ENCODE data around the gene TMEM248. TPM values are rescaled to one million over a fixed set of nuclear protein-coding genes. Genes with fewer than 3 reads are reported as not detected.

Gene TMEM248
- total and polyA plus RNA-seq, 2 of the 8 experiments (the other 6 are each of a cell fraction or from before 2014, with no cell fraction given), result 63.6 to 126 TPM

- no peaks in the 10 kb centered on the region for H3K23me2 ChIP-seq (ENCODE audit: low read depth, low read length)
- H2BK12ac ChIP-seq (ENCODE audit: low read depth, low read length), result no peak overlapping the region
- no peak overlapping the region for H2BK15ac ChIP-seq (ENCODE audit: low read length)
- H3K9me3 ChIP-seq (ENCODE audit: insufficient read depth in 2 of 2, low read depth in 1 of 2, low read length in 1 of 2), result no peaks in the 10 kb centered on the region
- no peaks in the 10 kb centered on the region for H3K36me3 ChIP-seq (ENCODE audit: control insufficient read depth in 2 of 4, insufficient read depth in 4 of 4, low read length in 3 of 4)
- H3K4me1 ChIP-seq (replicated peaks in 1 of 4; ENCODE audit: control insufficient read depth in 3 of 4, insufficient read depth in 4 of 4, low read length in 3 of 4), result no peaks in the 10 kb centered on the region
- ChIA-PET POLR2A (ENCODE audit: partially characterized antibody) (interaction anchor here (2.0 kb wide), 1 partner anchor 69 kb away, joined by 6 read pairs; no protein-coding TSS in a partner anchor), CTCF (ENCODE audit: partially characterized antibody) (interaction anchor here (0.6 to 1.5 kb wide), 6 partner anchors 8 to 978 kb away, joined by 3 to 7 read pairs (median 4); no protein-coding TSS in a partner anchor)
- no peak overlapping the region for H3K23ac ChIP-seq (ENCODE audit: insufficient read length)
- no peaks in the 10 kb centered on the region for H3K79me2 ChIP-seq (ENCODE audit: control insufficient read depth in 1 of 2, insufficient read depth in 2 of 2, low read length in 2 of 2)
- H2AK5ac ChIP-seq (ENCODE audit: low read depth, low read length), result no peak overlapping the region
- no peak overlapping the region for H3K4ac ChIP-seq (replicated peaks; ENCODE audit: insufficient read length, low read depth, low read length)
- no peak overlapping the region for H4K5ac ChIP-seq (ENCODE audit: insufficient read length, low read depth, low read length)
- H2BK20ac ChIP-seq (ENCODE audit: low read length), result no peak overlapping the region
- H3K18ac ChIP-seq (ENCODE audit: extremely low read depth, low read length), result no peak overlapping the region
- FAIRE-seq, result no peak
- H2BK5ac ChIP-seq (ENCODE audit: low read depth, low read length), result no peak overlapping the region
- no peak for DNase-seq (ENCODE audit: low read depth in 1 of 2, low spot score in 2 of 2)
- H3K56ac ChIP-seq (replicated peaks; ENCODE audit: insufficient read length, low read depth, low read length), result no peak overlapping the region
- no peak overlapping the region for H4K91ac ChIP-seq (replicated peaks; ENCODE audit: insufficient read length, low read length)
- H3K79me1 ChIP-seq (ENCODE audit: low read depth, low read length), result no peaks in the 10 kb centered on the region
- no peak overlapping the region for H2BK120ac ChIP-seq (replicated peaks; ENCODE audit: low read depth, low read length)
- no peak overlapping the region for H3K14ac ChIP-seq (ENCODE audit: insufficient read length)
- H4K8ac ChIP-seq (ENCODE audit: extremely low read depth, insufficient read depth, low read length), result no peak overlapping the region
- H3K4me2 ChIP-seq (ENCODE audit: insufficient read depth in 1 of 2, low read depth in 2 of 2, low read length in 2 of 2), result no peak overlapping the region
- H4K20me1 ChIP-seq (replicated peaks in 1 of 2; ENCODE audit: control insufficient read depth in 1 of 2, insufficient read depth in 2 of 2, low read length in 2 of 2), result no peaks in the 10 kb centered on the region
- TF ChIP-seq EGR1 (IDR thresholded peaks at IDR 0.05; ENCODE audit: borderline replicate concordance, low read depth, low read length), result no peak
- 0 out of 2 replicates have a peak, but pooled peaks have one; percentile 7 for TF ChIP-seq JUND (IDR thresholded peaks at IDR 0.05; ENCODE audit: low read length)
- H3K9ac ChIP-seq (replicated peaks in 1 of 4; ENCODE audit: extremely low read depth in 1 of 4, low read depth in 3 of 4, low read length in 3 of 4), result no peak overlapping the region
- no peak overlapping the region for H3K27ac ChIP-seq (ENCODE audit: low read depth, low read length)
- no peaks in the 10 kb centered on the region for H3K27me3 ChIP-seq (replicated peaks in 1 of 4; ENCODE audit: control insufficient read depth in 3 of 4, extremely low read depth in 1 of 4, insufficient read depth in 3 of 4, low read length in 3 of 4)
- H2AFZ ChIP-seq (ENCODE audit: low read length), result no peak overlapping the region
- 89% methylated on average over 12 of the region's 12 CpGs; no CpG with 5 or more reads in 1 of the 2 experiments for WGBS, 2 experiments (ENCODE audit: extremely low coverage in 1 of 2, insufficient coverage in 1 of 2, insufficient read length in 1 of 2, insufficient replicate concordance in 2 of 2, low coverage in 1 of 2, low lambda C conversion rate in 2 of 2, missing lambda C conversion rate in 1 of 2)
- no peak overlapping the region for H3K4me3 ChIP-seq (ENCODE audit: extremely low read depth in 1 of 4, insufficient read depth in 2 of 4, low read depth in 3 of 4, low read length in 4 of 4)
Measured at GRCh38 chr7:66913118-66914037, 7.6 kb upstream of the TMEM248 start.

Data from H1 (cell line).